Measurements from ENCODE around the gene EZR. TPM values are rescaled to one million over a fixed set of nuclear protein-coding genes. Genes with fewer than 3 reads are reported as not detected.

Gene EZR
- total and polyA plus RNA-seq, 5 donors, result 178 to 261 (median 242) TPM

- H3K27me3 ChIP-seq (ENCODE audit: control insufficient read depth, insufficient read depth), result no peaks in the 10 kb centered on the region
- H3K9me3 ChIP-seq (ENCODE audit: control insufficient read depth, low read length), result no peaks in the 10 kb centered on the region
- intact Hi-C loops (cut with DNase I), result no loop called here
- ATAC-seq, result no peak
- no peaks in the 10 kb centered on the region for H3K4me1 ChIP-seq (ENCODE audit: control insufficient read depth, insufficient read depth, low read length)
- H3K27ac ChIP-seq (ENCODE audit: low read length), result no peak overlapping the region
- no peak overlapping the region for H3K4me3 ChIP-seq (ENCODE audit: low read length)
- 86% methylated on average over 11 of the region's 11 CpGs for WGBS
- no peak for DNase-seq
Observed at GRCh38 chr6:158782432-158783166, 36.6 kb downstream of the EZR start.

GRCh38 chr6:158781692-158782373 is 37.3 kb downstream of the EZR start:
- H3K4me1 ChIP-seq (ENCODE audit: control insufficient read depth, insufficient read depth, low read length), result no peaks in the 10 kb centered on the region
- intact Hi-C loops (cut with DNase I), result no loop called here
- peak in 1 of 2 donors; percentile 32 for ATAC-seq
- 85% methylated on average over 19 of the region's 19 CpGs for WGBS
- H3K9me3 ChIP-seq (ENCODE audit: control insufficient read depth, low read length), result no peaks in the 10 kb centered on the region
- H3K27ac ChIP-seq (ENCODE audit: low read length), result no peak overlapping the region
- no peak overlapping the region for H3K4me3 ChIP-seq (ENCODE audit: low read length)
- DNase-seq, result no peak
- H3K27me3 ChIP-seq (ENCODE audit: control insufficient read depth, insufficient read depth), result no peaks in the 10 kb centered on the region

GRCh38 chr6:158780988-158781691 is 38.0 kb downstream of the EZR start:
- DNase-seq (no peak), ATAC-seq (no peak)
- no peaks in the 10 kb centered on the region for H3K27me3 ChIP-seq (ENCODE audit: control insufficient read depth, insufficient read depth)
- H3K4me3 ChIP-seq (ENCODE audit: low read length), result no peak overlapping the region
- no peaks in the 10 kb centered on the region for H3K4me1 ChIP-seq (ENCODE audit: control insufficient read depth, insufficient read depth, low read length)
- intact Hi-C loops (cut with DNase I), result no loop called here
- no peaks in the 10 kb centered on the region for H3K9me3 ChIP-seq (ENCODE audit: control insufficient read depth, low read length)
- WGBS, result 78% methylated on average over 11 of the region's 11 CpGs
- no peak overlapping the region for H3K27ac ChIP-seq (ENCODE audit: low read length)

GRCh38 chr6:158780246-158780884 is 38.8 kb downstream of the EZR start:
- intact Hi-C loops (cut with DNase I), result no loop called here
- H3K9me3 ChIP-seq (ENCODE audit: control insufficient read depth, low read length), result no peaks in the 10 kb centered on the region
- no peak for ATAC-seq
- no peak overlapping the region for H3K4me3 ChIP-seq (ENCODE audit: low read length)
- no peak for DNase-seq
- no peak overlapping the region for H3K27ac ChIP-seq (ENCODE audit: low read length)
- no peaks in the 10 kb centered on the region for H3K4me1 ChIP-seq (ENCODE audit: control insufficient read depth, insufficient read depth, low read length)
- H3K27me3 ChIP-seq (ENCODE audit: control insufficient read depth, insufficient read depth), result no peaks in the 10 kb centered on the region
- WGBS, result 95% methylated on average over 7 of the region's 7 CpGs

- WGBS, result 82% methylated on average over 6 of the region's 6 CpGs
- DNase-seq (peak in 1 of 3 donors; percentile 66), ATAC-seq (no peak)
- Histone ChIP-seq H3K9me3 (ENCODE audit: control insufficient read depth, low read length) (no peaks in the 10 kb centered on the region), H3K27me3 (ENCODE audit: control insufficient read depth, insufficient read depth) (no peaks in the 10 kb centered on the region), H3K4me1 (ENCODE audit: control insufficient read depth, insufficient read depth, low read length) (no peaks in the 10 kb centered on the region), H3K27ac (ENCODE audit: low read length) (no peak overlapping the region), H3K4me3 (ENCODE audit: low read length) (no peak overlapping the region)
- intact Hi-C loops (cut with DNase I), result no loop called here
Observed at GRCh38 chr6:158778005-158778527, 41.1 kb downstream of the EZR start.

- DNase-seq (no peak), ATAC-seq (no peak)
- intact Hi-C loops (cut with DNase I), result no loop called here
- Histone ChIP-seq H3K27me3 (ENCODE audit: control insufficient read depth, insufficient read depth) (no peaks in the 10 kb centered on the region), H3K27ac (ENCODE audit: low read length) (no peak overlapping the region), H3K4me1 (ENCODE audit: control insufficient read depth, insufficient read depth, low read length) (no peaks in the 10 kb centered on the region), H3K9me3 (ENCODE audit: control insufficient read depth, low read length) (no peaks in the 10 kb centered on the region), H3K4me3 (ENCODE audit: low read length) (no peak overlapping the region)
- whole genome bisulfite sequencing, result 97% methylated on average over 3 of the region's 3 CpGs
Observed at GRCh38 chr6:158777510-158777909, 41.7 kb downstream of the EZR start.

GRCh38 chr6:158776737-158777136 is 42.4 kb downstream of the EZR start:
- 78% methylated on average over 2 of the region's 2 CpGs for whole genome bisulfite sequencing
- H3K9me3 ChIP-seq (ENCODE audit: control insufficient read depth, low read length), result no peaks in the 10 kb centered on the region
- intact Hi-C loops (cut with DNase I), result no loop called here
- no peaks in the 10 kb centered on the region for H3K27me3 ChIP-seq (ENCODE audit: control insufficient read depth, insufficient read depth)
- no peak for DNase-seq
- H3K4me3 ChIP-seq (ENCODE audit: low read length), result no peak overlapping the region
- H3K4me1 ChIP-seq (ENCODE audit: control insufficient read depth, insufficient read depth, low read length), result no peaks in the 10 kb centered on the region
- no peak for ATAC-seq
- no peak overlapping the region for H3K27ac ChIP-seq (ENCODE audit: low read length)

GRCh38 chr6:158775832-158776231 is 43.3 kb downstream of the EZR start:
- no peak overlapping the region for H3K4me3 ChIP-seq (ENCODE audit: low read length)
- ATAC-seq (no peak), DNase-seq (no peak)
- H3K4me1 ChIP-seq (ENCODE audit: control insufficient read depth, insufficient read depth, low read length), result peaks cover 2% of the 10 kb centered on the region
- no peak overlapping the region for H3K27ac ChIP-seq (ENCODE audit: low read length)
- no peaks in the 10 kb centered on the region for H3K27me3 ChIP-seq (ENCODE audit: control insufficient read depth, insufficient read depth)
- no peaks in the 10 kb centered on the region for H3K9me3 ChIP-seq (ENCODE audit: control insufficient read depth, low read length)
- WGBS, result 93% methylated on average over 5 of the region's 5 CpGs
- intact Hi-C loops (cut with DNase I), result no loop called here

GRCh38 chr6:158774717-158775449 is 44.3 kb downstream of the EZR start:
- ATAC-seq, result no peak

GRCh38 chr6:158773581-158774449 is 45.4 kb downstream of the EZR start:
- H3K27ac ChIP-seq (ENCODE audit: low read length), result no peak overlapping the region
- 82% methylated on average over 21 of the region's 21 CpGs for WGBS
- intact Hi-C loops (cut with DNase I), result no loop called here

More at GRCh38 chr6:158774717-158775449, 44.3 kb downstream of the EZR start:
- no peaks in the 10 kb centered on the region for H3K27me3 ChIP-seq (ENCODE audit: control insufficient read depth, insufficient read depth)
- no peak overlapping the region for H3K4me3 ChIP-seq (ENCODE audit: low read length)
- H3K4me1 ChIP-seq (ENCODE audit: control insufficient read depth, insufficient read depth, low read length), result peaks cover 4% of the 10 kb centered on the region
- H3K27ac ChIP-seq (ENCODE audit: low read length), result no peak overlapping the region
- intact Hi-C loops (cut with DNase I), result no loop called here
- H3K9me3 ChIP-seq (ENCODE audit: control insufficient read depth, low read length), result no peaks in the 10 kb centered on the region
- WGBS, result 91% methylated on average over 17 of the region's 17 CpGs
- DNase-seq, result no peak

More at GRCh38 chr6:158773581-158774449, 45.4 kb downstream of the EZR start:
- Histone ChIP-seq H3K27me3 (ENCODE audit: control insufficient read depth, insufficient read depth) (no peaks in the 10 kb centered on the region), H3K4me3 (ENCODE audit: low read length) (no peak overlapping the region), H3K4me1 (ENCODE audit: control insufficient read depth, insufficient read depth, low read length) (peaks cover 6% of the 10 kb centered on the region), H3K9me3 (ENCODE audit: control insufficient read depth, low read length) (no peaks in the 10 kb centered on the region)
- no peak for DNase-seq
- ATAC-seq, result no peak
